ENCODE measurements around the gene MED23. TPM values are rescaled to one million over a fixed set of nuclear protein-coding genes. Genes with fewer than 3 reads are reported as not detected.

MED23 gene
- total RNA-seq, 2 experiments from 2014 or later: 56.7 to 59.5 TPM

- ChIA-PET POLR2A (no interaction called here), CTCF (no interaction called here)
- intact Hi-C loops (cut with DNase I, micrococcal nuclease): no loop called here
- no peak overlapping the region for H3K27ac Mint-ChIP-seq
- TF ChIP-seq CTCF (IDR thresholded peaks at IDR 0.05): no peak
- H3K27ac ChIP-seq (ENCODE audit: low read depth in 1 of 2, low read length in 2 of 2): no peak overlapping the region
- no peaks in the 10 kb centered on the region for H3K27me3 Mint-ChIP-seq
- ATAC-seq (ENCODE audit: poor library complexity) (no peak), DNase-seq (no peak)
- H3K4me1 Mint-ChIP-seq (ENCODE audit: low read depth): no peaks in the 10 kb centered on the region
- H3K9me3 Mint-ChIP-seq: no peaks in the 10 kb centered on the region
- H3K27me3 ChIP-seq (ENCODE audit: control insufficient read depth in 1 of 2, insufficient read depth in 2 of 2, low read length in 2 of 2): no peaks in the 10 kb centered on the region
- H3K36me3 ChIP-seq (ENCODE audit: insufficient read depth, low read length): peaks cover 20% of the 10 kb centered on the region
- H3K9me3 ChIP-seq (ENCODE audit: control insufficient read depth in 1 of 2, insufficient read depth in 1 of 2, low read length in 2 of 2): no peaks in the 10 kb centered on the region
- no peak overlapping the region for H3K4me3 Mint-ChIP-seq
- H3K4me3 ChIP-seq (ENCODE audit: low read length): no peak overlapping the region
- peaks cover 74% of the 10 kb centered on the region for H3K36me3 Mint-ChIP-seq (ENCODE audit: low read depth)
- no peaks in the 10 kb centered on the region for H3K4me1 ChIP-seq (ENCODE audit: insufficient read depth, low read length)
These were observed 53.4 kb downstream of the MED23 start for GRCh38 chr6:131574686-131575085.

- no peak overlapping the region for H3K27ac Mint-ChIP-seq
- intact Hi-C loops (cut with DNase I, micrococcal nuclease): no loop called here
- H3K36me3 ChIP-seq (ENCODE audit: insufficient read depth, low read length): peaks cover 20% of the 10 kb centered on the region
- ChIA-PET POLR2A (no interaction called here), CTCF (no interaction called here)
- no peak overlapping the region for H3K4me3 ChIP-seq (ENCODE audit: low read length)
- no peaks in the 10 kb centered on the region for H3K27me3 Mint-ChIP-seq
- no peak overlapping the region for H3K27ac ChIP-seq (ENCODE audit: low read depth in 1 of 2, low read length in 2 of 2)
- TF ChIP-seq CTCF (IDR thresholded peaks at IDR 0.05): no peak
- peaks cover under 1% of the 10 kb centered on the region for H3K4me1 Mint-ChIP-seq (ENCODE audit: low read depth)
- ATAC-seq (ENCODE audit: poor library complexity) (no peak), DNase-seq (no peak)
- H3K9me3 Mint-ChIP-seq: no peaks in the 10 kb centered on the region
- H3K36me3 Mint-ChIP-seq (ENCODE audit: low read depth): peaks cover 70% of the 10 kb centered on the region
- no peaks in the 10 kb centered on the region for H3K4me1 ChIP-seq (ENCODE audit: insufficient read depth, low read length)
- no peaks in the 10 kb centered on the region for H3K27me3 ChIP-seq (ENCODE audit: control insufficient read depth in 1 of 2, insufficient read depth in 2 of 2, low read length in 2 of 2)
- H3K4me3 Mint-ChIP-seq: no peak overlapping the region
- H3K9me3 ChIP-seq (ENCODE audit: control insufficient read depth in 1 of 2, insufficient read depth in 1 of 2, low read length in 2 of 2): no peaks in the 10 kb centered on the region
These were observed 53.9 kb downstream of the MED23 start for GRCh38 chr6:131574133-131574532.

- intact Hi-C loops (cut with DNase I, micrococcal nuclease): no loop called here
- Mint-ChIP-seq H3K27ac (no peak within 1 kb of the TSS), H3K4me1 (ENCODE audit: low read depth) (peaks cover 7% of the 10 kb centered on the region), H3K4me3 (no peak within 1 kb of the TSS), H3K36me3 (ENCODE audit: low read depth) (peaks cover 64% of the 10 kb centered on the region), H3K9me3 (no peaks in the 10 kb centered on the region), H3K27me3 (no peaks in the 10 kb centered on the region)
- H3K27me3 ChIP-seq (ENCODE audit: control insufficient read depth in 1 of 2, insufficient read depth in 2 of 2, low read length in 2 of 2): no peaks in the 10 kb centered on the region
- no peak within 1 kb of the TSS for H3K27ac ChIP-seq (ENCODE audit: low read depth in 1 of 2, low read length in 2 of 2)
- TF ChIP-seq CTCF (IDR thresholded peaks at IDR 0.05): no peak
- no peaks in the 10 kb centered on the region for H3K4me1 ChIP-seq (ENCODE audit: insufficient read depth, low read length)
- peaks cover 13% of the 10 kb centered on the region for H3K36me3 ChIP-seq (ENCODE audit: insufficient read depth, low read length)
- ATAC-seq (ENCODE audit: poor library complexity) (no peak), DNase-seq (no peak)
- no peak within 1 kb of the TSS for H3K4me3 ChIP-seq (ENCODE audit: low read length)
- no peaks in the 10 kb centered on the region for H3K9me3 ChIP-seq (ENCODE audit: control insufficient read depth in 1 of 2, insufficient read depth in 1 of 2, low read length in 2 of 2)
- CTCF ChIA-PET: interaction anchor here (1.4 kb wide), 1 partner anchor 10 kb away, joined by 3 read pairs; no protein-coding TSS in a partner anchor
- POLR2A ChIA-PET: no interaction called here
These were observed 55.2 kb downstream of the MED23 start, which contains the start of gene ARG1 for GRCh38 chr6:131572686-131573415. TSS of gene ARG1 (plus strand) at chr6:131573226. CDS start at chr6:131573283, 57 bp downstream.
